Trophoblast cell (in vitro differentiated cells and primary cell): ENCODE data around the gene POC1A. TPM values are rescaled to one million over a fixed set of nuclear protein-coding genes. Genes with fewer than 3 reads are reported as not detected.
A peak's percentile ranks its signal among the peaks of the same experiment; 100 is the strongest.

ENCODE experiments used
- DNase-seq, 2 donors: peaks; one replicate each; pipeline ENCODE4 v3.0.0-alpha.2; 2016
- H2AFZ ChIP-seq: 2 replicates; pipeline ENCODE4 v1.6.1; 2013; ENCODE audit warnings: low read length, moderate library complexity, mild to moderate bottlenecking; ENCODE audit not compliant: insufficient read depth, poor library complexity
- H2AK5ac ChIP-seq: 2 replicates; pipeline ENCODE4 v1.6.1; 2013; ENCODE audit warnings: mild to moderate bottlenecking, low read length
- H2BK120ac ChIP-seq: 2 replicates; pipeline ENCODE4 v1.6.1; 2013; ENCODE audit warnings: low read length, mild to moderate bottlenecking, moderate library complexity; ENCODE audit not compliant: insufficient read depth, poor library complexity
- H2BK12ac ChIP-seq: 2 replicates; pipeline ENCODE4 v1.6.1; 2013; ENCODE audit warnings: mild to moderate bottlenecking, low read length, moderate library complexity
- H2BK5ac ChIP-seq: 2 replicates; pipeline ENCODE4 v1.6.1; 2013; ENCODE audit warnings: low read length, low read depth, moderate library complexity, mild to moderate bottlenecking; ENCODE audit not compliant: poor library complexity
- H3K14ac ChIP-seq: 2 replicates; pipeline ENCODE4 v1.6.1; 2013; ENCODE audit warnings: mild to moderate bottlenecking, low read length
- H3K18ac ChIP-seq: 2 replicates; pipeline ENCODE4 v1.6.1; 2013; ENCODE audit warnings: mild to moderate bottlenecking, low read length
- H3K23ac ChIP-seq: 2 replicates; pipeline ENCODE4 v1.6.1; 2013; ENCODE audit warnings: low read length
- H3K27ac ChIP-seq: 2 replicates; pipeline ENCODE4 v1.5.1; 2013; ENCODE audit warnings: low read depth, mild to moderate bottlenecking, inconsistent platforms, low read length, moderate library complexity
- H3K27me3 ChIP-seq: 2 replicates; pipeline ENCODE4 v1.6.1; 2013; ENCODE audit warnings: inconsistent platforms, mild to moderate bottlenecking, low read length, moderate library complexity; ENCODE audit not compliant: insufficient read depth
- H3K36me3 ChIP-seq, 2 experiments: 1 replicate in 1 of 2; 2 replicates in 1 of 2; pipeline ENCODE4 v1.6.1; 2013; ENCODE audit warnings: low read length in 2 of 2, mild to moderate bottlenecking in 2 of 2, moderate library complexity in 1 of 2; ENCODE audit not compliant: insufficient read depth in 2 of 2, control insufficient read depth in 1 of 2
- H3K4ac ChIP-seq: 2 replicates; pipeline ENCODE4 v1.6.1; 2013; ENCODE audit warnings: low read depth, mild to moderate bottlenecking, low read length, moderate library complexity
- H3K4me1 ChIP-seq, 2 experiments: 1 replicate in 1 of 2; 2 replicates in 1 of 2; pipeline ENCODE4 v1.6.1; 2013; ENCODE audit warnings: low read length in 2 of 2, mild to moderate bottlenecking in 2 of 2, moderate library complexity in 1 of 2; ENCODE audit not compliant: insufficient read depth in 2 of 2, control insufficient read depth in 1 of 2
- H3K4me2 ChIP-seq: 2 replicates; pipeline ENCODE4 v1.6.1; 2013; ENCODE audit warnings: inconsistent platforms, mild to moderate bottlenecking, low read length, moderate library complexity
- H3K4me3 ChIP-seq: 2 replicates; pipeline ENCODE4 v1.5.1; 2013; ENCODE audit warnings: mild to moderate bottlenecking, low read depth, low read length, inconsistent platforms
- H3K79me1 ChIP-seq: one replicate; pipeline ENCODE4 v1.6.1; 2013; ENCODE audit warnings: low read length
- H3K79me2 ChIP-seq: 2 replicates; pipeline ENCODE4 v1.6.1; 2013; ENCODE audit warnings: low read length, mild to moderate bottlenecking; ENCODE audit not compliant: control insufficient read depth, insufficient read depth, poor library complexity
- H3K9ac ChIP-seq: 2 replicates; pipeline ENCODE4 v1.6.1; 2013; ENCODE audit warnings: mild to moderate bottlenecking, low read length
- H3K9me3 ChIP-seq: 2 replicates; pipeline ENCODE4 v1.6.1; 2013; ENCODE audit warnings: low read depth, mild to moderate bottlenecking, control low read depth, inconsistent platforms, low read length; ENCODE audit not compliant: insufficient read depth
- H4K12ac ChIP-seq: 2 replicates; pipeline ENCODE4 v1.6.1; 2013; ENCODE audit warnings: low read depth, mild to moderate bottlenecking, low read length, moderate library complexity
- H4K8ac ChIP-seq: 2 replicates; pipeline ENCODE4 v1.6.1; 2013; ENCODE audit warnings: low read depth, mild to moderate bottlenecking, low read length, moderate library complexity
- H4K91ac ChIP-seq: one replicate; pipeline ENCODE4 v1.6.1; 2013; ENCODE audit warnings: low read depth, mild to moderate bottlenecking, low read length, moderate library complexity
- WGBS: extraction: QIAGEN DNeasy Blood & Tissue Kit; methylation state at CpG from one replicate; pipeline ENCODE4 v1.1.7; 2013; ENCODE audit warnings: missing lambda C conversion rate; ENCODE audit not compliant: insufficient read length, insufficient coverage; ENCODE audit errors: extremely low coverage; 5-methylcytosine and 5-hydroxymethylcytosine counted together
- polyA plus RNA-seq: library from polyadenylated mRNA; stranded (reverse); fragments of 200-250 nt; gene quantifications from 2 replicates; pipeline ENCODE4 v1.2.3, GENCODE V29; 2013

Gene POC1A
- 10.5 and 10.7 TPM in 2 replicates for polyA plus RNA-seq

GRCh38 chr3:52154135-52155094 lies at the start of gene POC1A:
Gene POC1A, minus strand, starts transcription at chr3:52154423. Its CDS starts 51 bp downstream, at chr3:52154372.
- peak within 1 kb of the TSS; percentile 91 for H3K14ac ChIP-seq
- peak; percentile 95 for DNase-seq
- peak within 1 kb of the TSS; percentile 77 for H4K91ac ChIP-seq
- H3K27me3 ChIP-seq, result no peaks in the 10 kb centered on the region
- peak within 1 kb of the TSS; percentile 71 for H2BK5ac ChIP-seq
- H2AK5ac ChIP-seq, result peak within 1 kb of the TSS; percentile 56
- peaks cover 6% of the 10 kb centered on the region for H3K79me1 ChIP-seq
- no CpG with 5 or more reads among the region's 83 CpGs for WGBS
- H3K9ac ChIP-seq, result peak within 1 kb of the TSS; percentile 81
- peak within 1 kb of the TSS; percentile 90 for H3K18ac ChIP-seq
- H4K8ac ChIP-seq, result peak within 1 kb of the TSS; percentile 79
- H3K4me3 ChIP-seq, result peak within 1 kb of the TSS; percentile 90
- H2BK120ac ChIP-seq, result peak within 1 kb of the TSS; percentile 37
- peaks cover 5 to 10% of the 10 kb centered on the region in 2 experiments for H3K4me1 ChIP-seq
- no peaks in the 10 kb centered on the region for H3K9me3 ChIP-seq
- H2AFZ ChIP-seq, result peak within 1 kb of the TSS; percentile 83
- peak within 1 kb of the TSS; percentile 73 for H4K12ac ChIP-seq
- peak within 1 kb of the TSS; percentile 93 for H3K4me2 ChIP-seq
- peak within 1 kb of the TSS; percentile 74 for H3K27ac ChIP-seq
- H3K36me3 ChIP-seq, result peaks cover 10 to 15% of the 10 kb centered on the region in 2 experiments
- H3K79me2 ChIP-seq, result peaks cover 4% of the 10 kb centered on the region
- peak within 1 kb of the TSS; percentile 53 for H3K4ac ChIP-seq
- H2BK12ac ChIP-seq, result peak within 1 kb of the TSS; percentile 51
- no peak within 1 kb of the TSS for H3K23ac ChIP-seq

GRCh38 chr3:52203701-52204100 lies 49.5 kb upstream of the POC1A start:
- no peak overlapping the region for H2BK5ac ChIP-seq
- H3K18ac ChIP-seq, result no peak overlapping the region
- no peak overlapping the region for H4K8ac ChIP-seq
- H3K27me3 ChIP-seq, result no peaks in the 10 kb centered on the region
- H3K36me3 ChIP-seq, result peaks cover 42 to 62% of the 10 kb centered on the region in 2 experiments
- no peak overlapping the region for H3K23ac ChIP-seq
- no peak overlapping the region for H3K4ac ChIP-seq
- H3K9ac ChIP-seq, result no peak overlapping the region
- no peak overlapping the region for H2BK12ac ChIP-seq
- WGBS, result no CpG with 5 or more reads among the region's 1 CpG
- H3K4me1 ChIP-seq, result peaks cover 7% of the 10 kb centered on the region in 2 experiments
- no peaks in the 10 kb centered on the region for H3K79me2 ChIP-seq
- H2AK5ac ChIP-seq, result no peak overlapping the region
- H3K79me1 ChIP-seq, result no peaks in the 10 kb centered on the region
- H2BK120ac ChIP-seq, result no peak overlapping the region
- peaks cover 2% of the 10 kb centered on the region for H3K9me3 ChIP-seq
- no peak overlapping the region for H3K14ac ChIP-seq
- H3K4me2 ChIP-seq, result no peak overlapping the region
- no peak for DNase-seq
- H4K12ac ChIP-seq, result no peak overlapping the region
- H2AFZ ChIP-seq, result no peak overlapping the region
- H3K4me3 ChIP-seq, result no peak overlapping the region
- no peak overlapping the region for H4K91ac ChIP-seq
- H3K27ac ChIP-seq, result no peak overlapping the region

GRCh38 chr3:52202384-52203077 lies 48.3 kb upstream of the POC1A start:
- H3K4me1 ChIP-seq, result peaks cover 8 to 12% of the 10 kb centered on the region in 2 experiments
- H3K27me3 ChIP-seq, result no peaks in the 10 kb centered on the region
- H3K4me3 ChIP-seq, result no peak overlapping the region
- no peak overlapping the region for H3K18ac ChIP-seq
- peaks cover 7% of the 10 kb centered on the region for H3K79me2 ChIP-seq
- H4K12ac ChIP-seq, result no peak overlapping the region
- no peak overlapping the region for H3K4ac ChIP-seq
- peaks cover 9% of the 10 kb centered on the region for H3K79me1 ChIP-seq
- peak overlapping the region; percentile 13 for H3K9ac ChIP-seq
- no peak overlapping the region for H2BK5ac ChIP-seq
- H3K36me3 ChIP-seq, result peaks cover 36 to 52% of the 10 kb centered on the region in 2 experiments
- no peak overlapping the region for H3K23ac ChIP-seq
- no peak overlapping the region for H2BK120ac ChIP-seq
- no peak overlapping the region for H3K4me2 ChIP-seq
- no peak overlapping the region for H2AK5ac ChIP-seq
- no CpG with 5 or more reads among the region's 4 CpGs for WGBS
- no peak overlapping the region for H2BK12ac ChIP-seq
- H4K8ac ChIP-seq, result no peak overlapping the region
- H3K27ac ChIP-seq, result no peak overlapping the region
- peaks cover 2% of the 10 kb centered on the region for H3K9me3 ChIP-seq
- DNase-seq, result peak in 1 of 2 donors; percentile 22
- no peak overlapping the region for H4K91ac ChIP-seq
- no peak overlapping the region for H3K14ac ChIP-seq
- H2AFZ ChIP-seq, result no peak overlapping the region

- H4K8ac ChIP-seq, result no peak overlapping the region
- no peak overlapping the region for H2BK12ac ChIP-seq
- H2AK5ac ChIP-seq, result no peak overlapping the region
- H2BK5ac ChIP-seq, result no peak overlapping the region
- no CpG with 5 or more reads among the region's 5 CpGs for WGBS
- H3K9ac ChIP-seq, result no peak overlapping the region
- peaks cover 11% of the 10 kb centered on the region for H3K79me1 ChIP-seq
- no peak overlapping the region for H2AFZ ChIP-seq
- H3K36me3 ChIP-seq, result peaks cover 30 to 40% of the 10 kb centered on the region in 2 experiments
- no peak overlapping the region for H3K18ac ChIP-seq
- no peaks in the 10 kb centered on the region for H3K27me3 ChIP-seq
- H2BK120ac ChIP-seq, result no peak overlapping the region
- DNase-seq, result peak in 1 of 2 donors; percentile 27
- no peak overlapping the region for H3K14ac ChIP-seq
- no peak overlapping the region for H3K27ac ChIP-seq
- H3K4me3 ChIP-seq, result no peak overlapping the region
- H3K79me2 ChIP-seq, result peaks cover 7% of the 10 kb centered on the region
- H3K4me2 ChIP-seq, result no peak overlapping the region
- H3K4me1 ChIP-seq, result peaks cover 11 to 14% of the 10 kb centered on the region in 2 experiments
- peaks cover 2% of the 10 kb centered on the region for H3K9me3 ChIP-seq
- no peak overlapping the region for H4K12ac ChIP-seq
- H3K23ac ChIP-seq, result no peak overlapping the region
- no peak overlapping the region for H4K91ac ChIP-seq
- H3K4ac ChIP-seq, result no peak overlapping the region
These were observed 46.9 kb upstream of the POC1A start for GRCh38 chr3:52200981-52201679.
